ENCODE measurements around the gene CHRNA3. TPM values are rescaled to one million over a fixed set of nuclear protein-coding genes. Genes with fewer than 3 reads are reported as not detected.
A peak's percentile ranks its signal among the peaks of the same experiment; 100 is the strongest.

CHRNA3 gene
- total and polyA plus RNA-seq, 5 donors from 2014 or later = 0.13 to 0.52 TPM; not detected in 3

DNA sequence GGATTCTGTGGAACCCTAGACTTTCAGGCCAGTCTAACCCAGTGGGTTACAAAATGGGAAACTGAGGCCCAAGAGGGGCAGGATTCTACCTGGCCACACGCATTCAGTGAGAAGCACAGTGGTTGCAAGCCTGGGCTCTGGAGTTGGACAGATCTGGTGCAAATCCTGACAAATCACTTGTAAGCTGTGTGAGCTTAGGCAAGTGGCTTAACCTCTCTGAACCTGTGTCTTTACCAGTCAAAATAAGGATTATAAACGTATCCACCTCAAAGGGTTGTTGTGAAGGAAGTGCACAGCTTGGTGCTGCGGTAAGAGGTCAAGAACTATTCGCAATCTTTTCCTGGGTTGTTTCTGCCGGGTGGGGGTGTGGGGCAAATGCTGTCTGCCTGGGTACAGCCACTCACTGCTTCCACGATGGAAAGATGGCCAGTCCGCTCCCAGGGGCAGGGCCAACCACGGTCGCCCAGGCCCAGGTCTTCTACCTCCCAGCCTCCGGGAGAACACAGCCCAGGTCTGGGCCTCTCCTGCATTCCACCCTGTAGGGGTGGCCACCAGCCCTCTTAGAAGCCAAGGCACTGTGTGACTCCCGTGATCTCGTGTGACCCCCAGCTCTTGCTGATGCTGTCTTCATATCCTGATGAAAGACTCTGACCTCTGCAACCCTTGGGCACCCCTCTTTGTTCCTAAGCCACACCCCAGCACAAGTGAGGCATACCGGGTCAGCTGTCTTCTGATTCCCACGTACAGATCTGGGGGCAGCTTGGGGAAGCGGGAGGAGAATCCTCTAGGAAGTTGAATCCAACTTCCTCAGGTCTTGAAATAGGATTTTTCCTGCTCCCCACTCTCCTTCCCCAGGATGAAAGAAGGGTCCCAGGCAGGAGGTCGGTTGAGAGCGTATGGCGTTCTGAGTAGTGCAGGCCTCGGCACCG, 1.5 kb downstream of the CHRNA3 start:
- no peak for ATAC-seq (ENCODE audit: low read depth in 2 of 2)
- Mint-ChIP-seq H3K9me3 (no peaks in the 10 kb centered on the region), H3K36me3 (no peaks in the 10 kb centered on the region), H3K4me3 (peak overlapping the region in 2 of 4 donors; percentile 21 to 24), H3K27ac (no peak overlapping the region), H3K27me3 (peaks cover 44% of the 10 kb centered on the region), H3K4me1 (peaks cover 0 to 18% (median 4%) of the 10 kb centered on the region in 4 donors)
- Histone ChIP-seq H3K4me1 (ENCODE audit: control insufficient read depth, insufficient read depth, low read length, poor library complexity, severe bottlenecking) (peaks cover 7% of the 10 kb centered on the region), H3K27ac (ENCODE audit: insufficient read depth, low read length, poor library complexity, severe bottlenecking) (no peak overlapping the region), H3K9me3 (ENCODE audit: control insufficient read depth in 2 of 2, low read length in 2 of 2) (no peaks in the 10 kb centered on the region), H3K27me3 (ENCODE audit: control insufficient read depth, insufficient read depth, low read length) (peaks cover 15% of the 10 kb centered on the region), H3K4me3 (ENCODE audit: low read depth, low read length) (no peak overlapping the region), H3K36me3 (ENCODE audit: control insufficient read depth, insufficient read depth, low read length) (no peaks in the 10 kb centered on the region)
- no peak for DNase-seq

DNA sequence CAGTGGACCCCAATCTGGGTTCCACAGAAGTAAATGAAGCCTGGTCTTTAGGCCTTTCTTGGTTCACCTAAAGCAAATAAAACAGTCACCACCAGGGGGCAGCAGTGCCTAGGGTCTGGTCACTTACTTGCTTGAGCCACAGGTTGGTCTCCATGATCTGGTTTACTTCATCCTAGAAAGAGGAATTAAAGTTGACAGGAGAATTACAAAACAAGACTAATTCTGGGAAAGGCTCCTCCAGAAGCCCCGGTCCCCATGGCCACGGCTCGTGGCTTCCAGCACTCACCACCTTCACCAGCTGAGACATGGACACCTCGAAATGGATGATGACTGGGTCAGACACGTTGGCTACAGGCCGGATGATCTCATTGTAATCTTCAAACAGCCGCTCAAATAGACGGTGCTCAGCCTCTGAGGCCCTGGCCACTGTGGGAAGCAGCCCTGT, 2.3 kb downstream of the CHRNA3 start:
- Mint-ChIP-seq H3K9me3 (no peaks in the 10 kb centered on the region), H3K4me1 (peaks cover 0 to 18% (median 4%) of the 10 kb centered on the region in 4 donors), H3K27me3 (peaks cover 44% of the 10 kb centered on the region), H3K36me3 (no peaks in the 10 kb centered on the region), H3K27ac (no peak overlapping the region), H3K4me3 (peak overlapping the region in 1 of 4 donors; percentile 39)
- no peaks in the 10 kb centered on the region for H3K9me3 ChIP-seq (ENCODE audit: control insufficient read depth in 2 of 2, low read length in 2 of 2)
- H3K27ac ChIP-seq (ENCODE audit: insufficient read depth, low read length, poor library complexity, severe bottlenecking) = no peak overlapping the region
- no peak overlapping the region for H3K4me3 ChIP-seq (ENCODE audit: low read depth, low read length)
- DNase-seq (peak; percentile 62 to 76 (median 64)), ATAC-seq (ENCODE audit: low read depth in 2 of 2) (no peak)
- no peaks in the 10 kb centered on the region for H3K36me3 ChIP-seq (ENCODE audit: control insufficient read depth, insufficient read depth, low read length)
- H3K4me1 ChIP-seq (ENCODE audit: control insufficient read depth, insufficient read depth, low read length, poor library complexity, severe bottlenecking) = peaks cover 7% of the 10 kb centered on the region
- H3K27me3 ChIP-seq (ENCODE audit: control insufficient read depth, insufficient read depth, low read length) = peaks cover 15% of the 10 kb centered on the region

- H3K27me3 Mint-ChIP-seq = peaks cover 39% of the 10 kb centered on the region
- H3K36me3 ChIP-seq (ENCODE audit: control insufficient read depth, insufficient read depth, low read length) = no peaks in the 10 kb centered on the region
- H3K9me3 Mint-ChIP-seq = no peaks in the 10 kb centered on the region
- H3K27me3 ChIP-seq (ENCODE audit: control insufficient read depth, insufficient read depth, low read length) = peaks cover 12% of the 10 kb centered on the region
- peaks cover 0 to 18% (median 4%) of the 10 kb centered on the region in 4 donors for H3K4me1 Mint-ChIP-seq
- ATAC-seq (ENCODE audit: low read depth in 2 of 2) = no peak
- H3K9me3 ChIP-seq (ENCODE audit: control insufficient read depth in 2 of 2, low read length in 2 of 2) = no peaks in the 10 kb centered on the region
- no peak overlapping the region for H3K27ac Mint-ChIP-seq
- H3K4me3 Mint-ChIP-seq = no peak overlapping the region
- no peak overlapping the region for H3K4me3 ChIP-seq (ENCODE audit: low read depth, low read length)
- H3K27ac ChIP-seq (ENCODE audit: insufficient read depth, low read length, poor library complexity, severe bottlenecking) = no peak overlapping the region
- no peak for DNase-seq
- no peaks in the 10 kb centered on the region for H3K36me3 Mint-ChIP-seq
- peaks cover 7% of the 10 kb centered on the region for H3K4me1 ChIP-seq (ENCODE audit: control insufficient read depth, insufficient read depth, low read length, poor library complexity, severe bottlenecking)
These were observed 2.7 kb downstream of the CHRNA3 start for GRCh38 chr15:78618064-78618463.

DNA sequence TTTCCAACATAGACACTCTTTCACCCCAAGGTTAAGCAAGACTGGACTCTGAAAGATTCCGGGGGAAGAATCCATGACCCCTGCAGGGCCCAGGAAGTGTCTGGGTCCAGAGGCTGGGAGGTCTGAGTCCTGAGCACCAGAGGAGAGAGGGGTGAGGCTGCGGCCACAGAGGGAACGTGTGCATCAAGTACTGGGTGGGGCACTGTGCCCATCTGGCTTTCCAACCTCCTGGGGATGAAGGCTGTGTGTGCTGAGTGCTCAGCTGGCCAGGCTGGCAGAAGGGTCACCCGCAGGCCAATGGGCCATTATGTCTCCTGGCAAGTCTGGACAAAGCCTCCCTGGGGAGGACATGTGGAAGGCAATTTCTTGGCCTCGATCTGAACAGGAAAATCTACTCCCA, 3.3 kb downstream of the CHRNA3 start:
- H3K27ac ChIP-seq (ENCODE audit: insufficient read depth, low read length, poor library complexity, severe bottlenecking) = no peak overlapping the region
- H3K4me1 ChIP-seq (ENCODE audit: control insufficient read depth, insufficient read depth, low read length, poor library complexity, severe bottlenecking) = peaks cover 7% of the 10 kb centered on the region
- Mint-ChIP-seq H3K4me1 (peaks cover 0 to 18% (median 4%) of the 10 kb centered on the region in 4 donors), H3K4me3 (no peak overlapping the region), H3K27me3 (peaks cover 34% of the 10 kb centered on the region), H3K36me3 (no peaks in the 10 kb centered on the region), H3K27ac (no peak overlapping the region), H3K9me3 (no peaks in the 10 kb centered on the region)
- H3K9me3 ChIP-seq (ENCODE audit: control insufficient read depth in 2 of 2, low read length in 2 of 2) = no peaks in the 10 kb centered on the region
- H3K27me3 ChIP-seq (ENCODE audit: control insufficient read depth, insufficient read depth, low read length) = peaks cover 9% of the 10 kb centered on the region
- H3K36me3 ChIP-seq (ENCODE audit: control insufficient read depth, insufficient read depth, low read length) = no peaks in the 10 kb centered on the region
- DNase-seq (no peak), ATAC-seq (ENCODE audit: low read depth in 2 of 2) (no peak)
- H3K4me3 ChIP-seq (ENCODE audit: low read depth, low read length) = no peak overlapping the region

- no peaks in the 10 kb centered on the region for H3K36me3 Mint-ChIP-seq
- no peak for DNase-seq
- no peak overlapping the region for H3K4me3 Mint-ChIP-seq
- Histone ChIP-seq H3K36me3 (ENCODE audit: control insufficient read depth, insufficient read depth, low read length) (no peaks in the 10 kb centered on the region), H3K4me1 (ENCODE audit: control insufficient read depth, insufficient read depth, low read length, poor library complexity, severe bottlenecking) (peaks cover 7% of the 10 kb centered on the region), H3K4me3 (ENCODE audit: low read depth, low read length) (no peak overlapping the region), H3K9me3 (ENCODE audit: control insufficient read depth in 2 of 2, low read length in 2 of 2) (no peaks in the 10 kb centered on the region), H3K27ac (ENCODE audit: insufficient read depth, low read length, poor library complexity, severe bottlenecking) (no peak overlapping the region), H3K27me3 (ENCODE audit: control insufficient read depth, insufficient read depth, low read length) (peaks cover 6% of the 10 kb centered on the region)
- H3K27ac Mint-ChIP-seq = no peak overlapping the region
- ATAC-seq (ENCODE audit: low read depth in 2 of 2) = no peak
- H3K4me1 Mint-ChIP-seq = peaks cover 0 to 18% (median 4%) of the 10 kb centered on the region in 4 donors
- peaks cover 30% of the 10 kb centered on the region for H3K27me3 Mint-ChIP-seq
- no peaks in the 10 kb centered on the region for H3K9me3 Mint-ChIP-seq
These were observed 3.7 kb downstream of the CHRNA3 start for GRCh38 chr15:78617076-78617475.

DNA sequence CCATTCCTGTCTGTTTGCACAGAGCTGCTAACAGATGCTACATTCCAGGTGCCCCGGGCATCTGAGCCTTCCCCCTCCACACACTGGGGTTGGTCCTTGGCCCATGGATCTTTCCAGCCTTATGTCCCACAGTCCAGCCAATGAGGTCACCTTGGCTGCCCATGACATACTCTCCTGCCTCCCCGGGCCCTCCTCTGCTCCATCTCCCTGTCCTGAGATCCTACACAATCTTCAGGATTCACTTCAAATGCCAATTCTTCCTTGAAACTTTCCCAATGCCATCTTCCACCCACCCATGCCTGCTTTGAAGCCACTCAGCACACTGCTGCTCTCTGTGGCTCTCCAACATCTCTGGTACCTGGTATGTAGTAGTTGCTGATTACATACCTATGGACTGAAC, 4.3 kb downstream of the CHRNA3 start:
- Histone ChIP-seq H3K4me3 (ENCODE audit: low read depth, low read length) (no peak overlapping the region), H3K36me3 (ENCODE audit: control insufficient read depth, insufficient read depth, low read length) (no peaks in the 10 kb centered on the region), H3K4me1 (ENCODE audit: control insufficient read depth, insufficient read depth, low read length, poor library complexity, severe bottlenecking) (peaks cover 7% of the 10 kb centered on the region), H3K27ac (ENCODE audit: insufficient read depth, low read length, poor library complexity, severe bottlenecking) (no peak overlapping the region), H3K9me3 (ENCODE audit: control insufficient read depth in 2 of 2, low read length in 2 of 2) (no peaks in the 10 kb centered on the region), H3K27me3 (ENCODE audit: control insufficient read depth, insufficient read depth, low read length) (peaks cover 6% of the 10 kb centered on the region)
- peaks cover 24% of the 10 kb centered on the region for H3K27me3 Mint-ChIP-seq
- no peak overlapping the region for H3K4me3 Mint-ChIP-seq
- H3K4me1 Mint-ChIP-seq = peaks cover 0 to 14% (median 4%) of the 10 kb centered on the region in 4 donors
- DNase-seq (no peak), ATAC-seq (ENCODE audit: low read depth in 2 of 2) (no peak)
- H3K27ac Mint-ChIP-seq = no peak overlapping the region
- no peaks in the 10 kb centered on the region for H3K9me3 Mint-ChIP-seq
- H3K36me3 Mint-ChIP-seq = no peaks in the 10 kb centered on the region

DNA sequence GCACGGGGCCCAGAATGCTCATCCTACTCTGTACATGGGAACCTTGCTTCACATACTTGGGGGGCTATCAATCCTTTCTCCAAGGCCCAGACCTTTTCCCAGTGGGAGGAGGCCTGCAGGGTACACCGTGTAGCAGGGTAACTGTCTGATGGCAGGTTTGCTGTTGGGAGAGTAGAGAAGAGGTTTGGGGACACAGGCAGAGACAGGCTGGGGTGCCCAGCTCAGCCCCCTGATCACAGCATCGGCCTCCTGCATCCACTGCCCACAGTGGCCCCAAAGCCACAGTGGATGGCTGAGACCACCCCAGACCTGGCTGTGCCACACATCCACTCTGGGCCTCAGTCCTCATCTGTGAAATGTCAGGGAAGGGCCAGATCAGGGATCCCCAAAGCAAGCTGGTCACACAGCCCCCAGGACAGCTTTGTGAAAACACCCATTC, 5.6 kb downstream of the CHRNA3 start:
- DNase-seq (no peak), ATAC-seq (ENCODE audit: low read depth in 2 of 2) (no peak)
- Mint-ChIP-seq H3K4me1 (peaks cover 0 to 10% (median 4%) of the 10 kb centered on the region in 4 donors), H3K4me3 (no peak overlapping the region), H3K27me3 (peaks cover 20% of the 10 kb centered on the region), H3K9me3 (no peaks in the 10 kb centered on the region), H3K27ac (no peak overlapping the region), H3K36me3 (no peaks in the 10 kb centered on the region)
- Histone ChIP-seq H3K4me1 (ENCODE audit: control insufficient read depth, insufficient read depth, low read length, poor library complexity, severe bottlenecking) (peaks cover under 1% of the 10 kb centered on the region), H3K4me3 (ENCODE audit: low read depth, low read length) (no peak overlapping the region), H3K36me3 (ENCODE audit: control insufficient read depth, insufficient read depth, low read length) (no peaks in the 10 kb centered on the region), H3K9me3 (ENCODE audit: control insufficient read depth in 2 of 2, low read length in 2 of 2) (no peaks in the 10 kb centered on the region), H3K27me3 (ENCODE audit: control insufficient read depth, insufficient read depth, low read length) (peaks cover 6% of the 10 kb centered on the region), H3K27ac (ENCODE audit: insufficient read depth, low read length, poor library complexity, severe bottlenecking) (no peak overlapping the region)

Measured in CD4-positive, CD25-positive, alpha-beta regulatory T cell (primary cell).